ENCODE results near the gene POLR2H.

The POLR2H gene

DNA sequence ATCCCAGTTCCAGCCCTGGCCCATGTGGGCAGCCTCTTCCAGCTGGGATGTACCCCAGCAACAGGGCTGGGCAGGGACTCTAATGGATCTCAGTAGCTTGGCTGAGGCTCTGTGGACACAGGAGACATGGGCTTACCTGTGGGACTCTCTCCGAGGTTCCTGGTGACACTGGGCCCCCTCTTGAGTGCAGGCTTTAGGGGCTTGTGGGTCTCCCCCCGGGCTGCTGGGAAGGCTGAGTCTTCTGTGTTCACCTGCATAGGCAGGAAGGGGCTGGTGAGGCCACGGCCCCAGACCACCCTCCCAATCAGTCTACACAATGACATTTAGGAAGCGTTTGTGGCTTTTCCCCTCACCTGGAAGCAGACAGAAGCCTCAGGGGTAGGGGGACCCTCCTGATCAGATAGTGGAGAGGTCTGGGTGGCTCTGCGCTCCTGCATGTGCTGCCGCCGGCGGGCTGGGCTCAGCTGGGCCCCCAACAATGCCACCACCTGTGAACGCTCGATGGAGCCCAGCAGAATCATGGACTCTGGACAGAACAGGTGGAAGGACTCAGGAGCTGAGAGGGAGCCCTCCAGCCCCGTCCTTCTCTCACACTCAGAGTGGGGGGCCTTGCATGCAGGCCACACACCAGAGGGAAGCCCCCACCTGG is 8.5 kb upstream of the POLR2H start:
- DNase-seq, result no peak

GRCh38 chr3:184353546-184353941 is 8.0 kb upstream of the POLR2H start:
- no peak for DNase-seq

GRCh38 chr3:184354121-184354728 is 7.3 kb upstream of the POLR2H start:
- peak; percentile 71 for DNase-seq

GRCh38 chr3:184354754-184355153 is 6.8 kb upstream of the POLR2H start:
- DNase-seq, result no peak

- no peak for DNase-seq
These were observed 6.1 kb upstream of the POLR2H start for GRCh38 chr3:184355261-184356040.

DNA sequence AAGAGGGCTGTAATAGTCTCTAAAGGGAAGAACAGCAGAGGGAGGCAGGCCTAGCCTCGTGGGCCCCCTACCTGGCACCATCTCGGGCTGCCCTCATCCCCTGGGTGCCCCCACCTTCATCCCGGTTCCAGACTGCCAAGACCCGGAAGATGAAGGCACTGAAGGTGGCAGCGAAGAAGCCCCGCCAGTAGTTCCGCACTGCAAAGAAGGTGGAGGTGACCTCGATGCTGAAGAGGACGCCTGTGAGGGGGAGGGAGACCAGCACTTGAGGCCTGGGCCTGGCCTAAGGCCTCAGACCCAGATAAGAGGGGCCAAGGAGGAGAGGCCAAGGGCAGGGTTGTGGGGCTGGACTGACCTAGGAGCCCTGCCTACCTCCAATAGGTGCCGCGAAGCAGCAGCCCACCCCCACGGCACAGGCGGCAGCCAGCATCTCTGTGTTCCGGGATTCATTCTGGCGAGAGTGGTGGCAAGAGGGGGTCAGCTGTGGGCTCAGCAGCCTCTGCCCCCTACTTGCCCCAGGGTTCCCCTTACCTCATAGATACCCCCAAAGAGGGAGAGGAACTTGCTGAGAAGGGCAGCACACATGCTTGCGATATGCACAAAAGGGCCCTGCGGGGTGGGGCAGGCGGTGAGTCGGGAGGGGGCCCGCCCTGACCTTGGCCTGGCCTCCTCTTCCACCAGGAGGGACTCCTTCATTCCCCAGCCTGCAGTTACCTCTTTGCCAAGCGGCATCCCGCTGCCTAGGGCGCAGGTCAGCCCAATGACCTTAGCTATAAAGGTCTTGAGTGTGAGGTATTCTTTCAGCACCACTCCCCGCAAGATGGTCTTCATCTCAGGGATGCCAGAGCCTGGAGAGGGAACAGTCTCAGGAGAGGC is 4.0 kb upstream of the POLR2H start:
- DNase-seq, result no peak

DNA sequence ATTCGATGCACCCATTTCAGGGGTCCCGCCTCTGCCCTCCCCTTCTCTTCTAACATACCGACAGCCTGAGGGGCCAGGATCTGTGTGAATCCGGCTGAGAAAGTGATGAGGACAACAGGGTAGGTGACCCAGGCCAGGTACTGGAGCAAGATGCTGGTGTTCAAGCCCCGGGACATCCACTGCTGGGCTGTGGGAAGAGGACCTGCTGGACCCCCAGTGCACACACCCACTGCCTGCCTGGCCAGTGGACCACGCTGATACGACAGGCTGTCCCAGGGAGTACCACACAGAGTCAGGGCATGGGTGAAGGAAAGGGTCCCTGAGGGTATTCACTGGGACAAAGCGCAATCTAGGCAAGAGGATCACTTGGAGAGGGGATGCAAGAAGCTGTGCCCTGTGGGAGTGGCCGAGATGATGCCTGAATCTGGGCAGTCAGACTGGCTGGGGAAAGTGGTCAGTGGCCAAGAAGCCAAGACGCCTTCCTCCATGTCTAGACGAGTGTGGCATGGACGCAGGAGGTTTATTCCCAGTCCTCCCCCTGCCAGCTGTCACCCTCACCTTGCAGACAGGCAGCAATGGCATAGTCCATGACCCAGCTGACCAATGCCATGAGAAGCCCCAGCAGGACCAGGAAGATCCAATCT is 3.3 kb upstream of the POLR2H start:
- DNase-seq, result no peak

GRCh38 chr3:184358921-184359350 is 2.6 kb upstream of the POLR2H start:
- DNase-seq, result no peak

- DNase-seq, result no peak
These were observed 1.9 kb upstream of the POLR2H start for GRCh38 chr3:184359610-184360009.

DNA sequence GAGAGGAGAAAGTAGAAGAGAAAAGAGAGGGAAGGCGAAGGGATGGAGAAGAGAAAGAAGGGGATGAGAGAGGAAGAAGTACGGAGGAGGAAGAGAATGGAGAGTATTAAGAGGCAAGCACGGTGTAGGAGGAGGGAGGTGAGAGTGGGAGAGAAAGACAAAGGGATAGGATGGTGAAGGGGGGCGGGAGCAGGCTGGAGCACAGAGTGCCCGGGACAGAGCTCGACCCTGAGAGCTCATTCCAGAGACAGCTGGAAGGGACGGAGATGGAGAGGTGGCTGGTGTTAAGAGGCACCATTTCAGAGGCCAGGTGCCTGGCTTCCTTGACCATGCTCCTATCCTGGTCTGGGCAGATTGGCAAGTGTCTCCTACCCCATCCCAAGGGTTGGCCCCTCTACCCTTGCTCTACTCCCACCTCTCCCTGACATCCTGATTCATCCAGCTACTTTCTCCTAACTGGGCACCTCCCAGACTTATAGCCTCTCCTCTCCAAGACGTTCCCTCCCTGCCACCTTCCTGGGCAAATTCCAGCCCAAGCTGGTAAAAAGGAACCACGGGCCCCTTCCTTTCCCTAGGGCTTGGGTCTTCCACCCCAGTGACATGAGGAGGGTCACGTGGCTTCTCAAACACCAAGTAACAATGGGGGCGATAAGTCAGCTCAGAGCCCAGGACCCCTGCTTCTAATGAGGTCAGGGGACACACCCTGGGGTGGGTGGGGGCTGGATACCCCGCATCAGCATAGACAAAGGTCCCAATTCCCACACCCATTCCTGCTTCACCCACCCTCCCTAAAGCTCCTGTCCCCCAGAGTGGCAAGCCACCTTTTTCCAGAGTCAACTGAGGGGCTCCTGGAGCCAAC is 1.2 kb upstream of the POLR2H start:
- no peak for DNase-seq

DNA sequence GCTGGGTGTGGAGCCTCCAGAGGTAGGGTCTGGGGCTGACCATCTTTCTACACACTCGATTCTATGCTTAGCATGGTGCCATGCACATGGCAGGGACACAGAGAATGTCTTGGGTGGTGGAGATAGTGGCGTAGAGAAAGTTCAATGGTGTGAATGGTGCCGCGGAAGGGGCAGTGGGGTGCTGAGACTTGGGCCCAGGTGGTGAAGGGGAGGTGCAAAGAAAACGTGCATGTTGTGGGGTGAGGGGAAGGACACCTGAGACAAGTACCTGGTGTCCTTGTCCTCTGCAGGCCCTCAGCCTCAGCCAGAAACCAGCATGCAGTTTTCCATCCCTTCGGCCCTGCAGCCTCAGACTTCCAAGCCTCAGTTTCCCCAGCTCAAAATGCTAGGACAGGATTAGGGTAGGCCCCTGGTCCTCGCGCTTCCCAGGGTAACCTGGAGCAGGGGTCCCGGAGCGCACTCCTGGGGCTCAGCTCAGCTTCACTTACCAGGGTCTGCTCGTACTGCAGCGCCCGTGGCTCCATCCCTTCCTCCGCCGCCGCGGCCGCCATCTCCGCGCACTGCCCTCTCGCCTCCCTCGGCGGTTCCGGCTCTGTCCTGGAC is 480 bp upstream of the POLR2H start:
- DNase-seq, result no peak

DNA sequence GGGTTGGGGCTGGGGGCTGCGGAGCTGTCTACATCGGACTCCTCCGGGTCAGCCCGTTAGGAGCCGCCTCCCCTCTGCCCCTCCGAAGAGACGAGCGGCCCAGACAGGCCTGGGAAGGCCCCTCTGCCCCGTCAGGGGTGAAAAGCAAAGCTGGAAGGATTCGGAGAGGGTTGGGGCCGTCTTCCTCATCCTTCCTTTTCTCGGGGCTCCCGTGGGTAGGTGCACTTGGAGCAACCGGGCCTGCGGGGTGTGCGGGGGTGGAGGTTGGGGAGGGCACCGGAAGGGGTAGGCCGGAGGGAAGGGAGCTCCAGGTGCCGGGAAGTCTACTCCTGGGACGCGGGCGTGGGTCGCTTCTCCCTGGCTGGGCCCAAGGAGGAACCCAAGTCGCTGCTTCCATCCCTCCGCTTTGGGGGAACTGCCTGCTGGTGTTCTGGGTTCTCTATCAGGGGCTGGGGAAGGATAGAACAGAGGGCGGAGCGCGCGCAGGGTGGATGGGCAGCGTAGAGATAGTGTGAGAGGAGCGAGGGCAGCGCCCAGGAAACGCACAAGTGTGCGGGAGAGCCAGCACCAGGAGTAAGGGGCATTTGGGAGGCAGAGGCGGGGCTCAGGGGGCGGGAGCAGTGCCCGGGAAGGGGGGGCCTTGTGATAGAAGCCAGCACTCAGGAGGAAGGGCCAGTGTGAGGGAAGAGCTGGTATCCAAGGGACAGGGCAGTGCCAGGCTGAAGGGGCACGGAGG is 590 bp downstream of the POLR2H start:
- peak; percentile 52 for DNase-seq

- DNase-seq, result peak; percentile 98
These were observed 1.4 kb downstream of the POLR2H start for GRCh38 chr3:184362668-184363546.

DNA sequence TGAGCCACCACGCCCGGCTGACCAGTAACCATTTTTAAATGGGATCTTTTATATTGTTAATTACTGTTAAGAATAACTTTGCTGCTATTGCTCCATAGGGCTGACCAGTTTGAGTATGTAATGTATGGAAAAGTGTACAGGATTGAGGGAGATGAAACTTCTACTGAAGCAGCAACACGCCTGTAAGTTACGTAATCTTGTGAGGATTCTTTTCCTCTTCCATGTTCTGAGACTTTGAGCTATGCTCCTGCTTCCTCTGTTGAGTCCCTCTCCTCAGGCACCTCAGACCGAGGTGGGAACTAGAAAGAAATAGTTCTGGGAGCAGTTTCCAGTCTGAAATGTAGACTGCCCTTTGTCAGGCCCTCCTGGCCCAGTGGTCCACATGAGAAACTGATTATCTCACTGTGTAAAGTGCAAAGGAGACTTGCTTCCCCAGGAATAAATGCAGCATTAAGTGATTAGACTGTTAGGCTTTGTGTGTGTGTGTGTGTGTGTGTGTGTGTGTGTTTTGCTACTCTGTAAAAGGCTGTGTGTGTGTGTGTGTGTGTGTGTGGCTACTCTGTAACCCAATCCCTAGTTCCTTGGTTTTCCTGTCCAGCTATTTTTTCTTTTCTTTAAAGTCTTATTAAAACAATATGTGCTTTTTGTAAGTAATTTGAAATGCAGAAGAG is 5.2 kb downstream of the POLR2H start:
- DNase-seq, result no peak

- no peak for DNase-seq
These were observed 6.6 kb downstream of the POLR2H start for GRCh38 chr3:184368116-184368515.

- no peak for DNase-seq
These were observed 7.2 kb downstream of the POLR2H start for GRCh38 chr3:184368586-184369183.

DNA sequence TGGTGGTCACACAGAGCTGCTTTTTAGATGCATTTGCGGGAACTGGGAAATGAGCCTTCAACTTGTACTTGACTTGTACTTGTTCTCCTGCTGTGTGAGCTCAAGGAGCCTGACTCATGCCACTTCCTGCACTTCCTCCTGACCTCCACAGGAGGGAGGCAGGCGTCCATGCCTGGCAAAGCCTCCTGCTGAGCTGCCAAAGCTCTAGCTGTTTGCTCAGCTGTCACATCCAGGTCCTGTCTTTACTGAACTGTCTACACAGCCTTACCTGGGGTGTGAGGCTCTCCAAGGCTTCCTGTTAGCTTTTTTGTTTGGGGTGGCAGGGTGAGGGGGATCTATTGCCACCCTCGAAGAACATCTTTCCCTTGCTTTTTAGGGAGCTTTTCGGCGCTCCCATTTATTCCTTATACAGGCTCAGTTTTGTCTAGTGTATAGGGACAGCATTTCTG is 10.1 kb downstream of the POLR2H start:
- peak; percentile 73 for DNase-seq

GRCh38 chr3:184372296-184372821 is 10.8 kb downstream of the POLR2H start:
- no peak for DNase-seq

All from activated CD4-positive, alpha-beta T cell treated with anti-CD3 and anti-CD28 coated beads, Interleukin-2, Interleukin-6, amounts not matched to agents 100 ng/mL and 50 ng/mL, durations not matched to agents 16 hours and 8 hours (primary cell).